GM12874 (cell line): ENCODE results near the gene PDE2A.

ENCODE experiments used
- TF ChIP-seq, protein P1 (sequence below): IDR thresholded peaks from 2 replicates; pipeline ENCODE4 v1.5.1; 2011; ENCODE audit warnings: low read depth, mild to moderate bottlenecking, control low read depth, low read length, moderate library complexity; ENCODE audit not compliant: insufficient read depth

Gene PDE2A

DNA sequence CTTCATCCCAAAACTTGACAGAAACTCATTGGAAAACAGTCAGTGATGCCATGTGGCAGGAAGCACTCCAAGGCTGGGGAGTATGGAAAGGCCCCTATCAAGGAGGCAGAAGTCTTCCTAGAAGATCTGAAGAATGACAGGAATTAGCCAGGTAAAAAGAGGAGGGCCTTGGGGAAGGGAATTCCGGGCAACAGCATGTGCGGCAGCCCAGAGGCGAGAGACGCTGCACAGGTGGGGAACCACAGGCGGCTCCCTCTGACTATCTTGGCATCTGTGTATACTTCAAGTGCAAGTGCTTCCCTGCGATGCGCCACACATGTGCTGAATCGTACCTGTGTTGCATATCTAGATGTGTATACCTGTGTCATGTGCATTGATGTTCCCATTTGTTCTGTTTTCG is 12.7 kb downstream of the PDE2A start:
- TF ChIP-seq, protein P1, sequence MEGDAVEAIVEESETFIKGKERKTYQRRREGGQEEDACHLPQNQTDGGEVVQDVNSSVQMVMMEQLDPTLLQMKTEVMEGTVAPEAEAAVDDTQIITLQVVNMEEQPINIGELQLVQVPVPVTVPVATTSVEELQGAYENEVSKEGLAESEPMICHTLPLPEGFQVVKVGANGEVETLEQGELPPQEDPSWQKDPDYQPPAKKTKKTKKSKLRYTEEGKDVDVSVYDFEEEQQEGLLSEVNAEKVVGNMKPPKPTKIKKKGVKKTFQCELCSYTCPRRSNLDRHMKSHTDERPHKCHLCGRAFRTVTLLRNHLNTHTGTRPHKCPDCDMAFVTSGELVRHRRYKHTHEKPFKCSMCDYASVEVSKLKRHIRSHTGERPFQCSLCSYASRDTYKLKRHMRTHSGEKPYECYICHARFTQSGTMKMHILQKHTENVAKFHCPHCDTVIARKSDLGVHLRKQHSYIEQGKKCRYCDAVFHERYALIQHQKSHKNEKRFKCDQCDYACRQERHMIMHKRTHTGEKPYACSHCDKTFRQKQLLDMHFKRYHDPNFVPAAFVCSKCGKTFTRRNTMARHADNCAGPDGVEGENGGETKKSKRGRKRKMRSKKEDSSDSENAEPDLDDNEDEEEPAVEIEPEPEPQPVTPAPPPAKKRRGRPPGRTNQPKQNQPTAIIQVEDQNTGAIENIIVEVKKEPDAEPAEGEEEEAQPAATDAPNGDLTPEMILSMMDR, result no peak

DNA sequence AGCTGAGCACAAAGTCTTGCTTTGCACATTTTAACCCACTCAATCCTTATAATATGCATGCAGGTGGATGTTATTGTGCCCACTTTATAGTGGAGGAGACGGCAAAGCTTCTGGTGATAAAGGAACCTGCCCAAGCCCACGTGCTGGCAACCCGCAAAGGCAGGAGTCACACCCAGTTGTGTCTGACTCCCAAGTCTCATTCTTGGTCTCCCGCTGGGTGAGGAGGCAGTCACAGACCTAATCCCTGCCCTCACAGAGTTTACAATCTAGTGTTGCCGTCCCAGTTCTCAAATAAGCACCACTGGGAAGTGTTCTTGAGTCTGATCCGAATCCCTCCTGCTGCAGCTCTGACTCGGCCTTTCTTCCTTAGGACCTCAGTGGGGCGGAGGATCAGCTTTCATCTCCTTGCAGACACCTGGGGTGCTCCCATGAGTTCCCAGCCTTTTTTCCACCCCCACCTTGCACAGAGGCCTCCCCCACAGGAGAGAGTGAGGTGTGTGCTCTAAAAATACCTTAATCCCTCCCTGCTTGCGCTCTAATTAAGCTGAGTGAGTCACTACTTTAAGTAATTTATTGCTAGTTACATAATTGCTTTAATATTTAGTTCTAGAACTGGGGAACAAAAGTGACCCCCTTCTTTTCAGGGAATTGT is 15.1 kb downstream of the PDE2A start:
- TF ChIP-seq, protein P1, result no peak

DNA sequence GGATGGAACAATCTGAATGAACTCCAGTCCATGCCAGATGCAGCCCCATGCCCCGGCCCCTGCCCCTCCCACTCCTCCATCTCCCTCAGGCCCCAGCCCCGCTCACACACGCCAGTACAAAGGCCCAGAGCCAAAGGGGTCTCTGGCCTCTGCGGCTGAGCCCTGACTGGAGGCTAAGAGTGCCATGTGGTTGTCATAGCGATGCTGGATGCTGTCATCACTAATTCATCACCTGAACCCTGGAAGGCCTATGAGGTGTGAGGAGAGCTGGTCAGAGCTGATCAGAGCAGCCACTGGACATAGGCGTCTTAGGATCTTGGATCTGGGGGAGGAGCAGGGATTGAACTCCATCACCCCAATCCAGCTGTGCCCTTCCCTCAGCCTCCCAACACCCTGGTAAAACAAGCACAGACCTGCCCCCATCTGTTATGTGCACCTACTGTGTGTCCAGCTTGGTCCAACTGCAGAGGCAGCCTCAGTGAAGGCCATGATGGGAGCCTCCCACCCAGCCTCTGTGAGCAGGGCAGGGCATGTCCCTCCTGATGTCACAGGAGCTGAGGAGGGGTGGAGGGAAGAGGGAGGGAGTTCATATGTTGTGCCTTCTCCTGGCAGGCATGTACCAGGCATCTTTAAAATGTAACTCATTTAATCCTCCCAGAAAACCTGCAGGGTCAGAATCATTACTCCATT is 16.7 kb downstream of the PDE2A start:
- TF ChIP-seq, protein P1, result no peak

DNA sequence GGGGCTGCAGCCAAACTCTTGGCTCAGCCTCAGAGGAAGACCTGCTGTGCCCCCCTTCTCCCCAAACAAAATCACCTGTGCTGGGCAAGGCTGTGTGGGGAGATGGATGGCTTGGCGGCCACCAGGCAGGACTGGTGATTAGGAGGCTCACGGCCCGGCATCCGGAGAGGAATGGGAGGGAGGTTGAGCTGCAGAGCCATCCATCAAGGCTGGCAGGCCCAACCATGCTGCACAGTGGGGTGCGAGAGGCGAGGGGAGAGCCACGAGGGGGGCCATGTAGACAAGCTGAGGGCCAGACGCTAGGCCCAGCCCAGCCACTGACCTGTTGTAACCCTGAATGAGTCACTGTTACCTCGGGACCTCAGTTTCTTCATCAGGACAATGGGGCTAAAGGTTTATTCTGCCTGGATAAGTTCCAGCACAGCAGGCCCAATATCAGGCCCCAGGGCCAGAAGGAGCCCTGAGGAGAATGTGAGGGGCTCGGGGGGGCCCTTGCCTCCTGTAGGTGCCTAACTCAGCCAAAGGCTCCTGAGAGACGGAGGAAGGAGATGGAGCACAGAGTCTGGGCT is 18.2 kb downstream of the PDE2A start:
- TF ChIP-seq, protein P1, result no peak

DNA sequence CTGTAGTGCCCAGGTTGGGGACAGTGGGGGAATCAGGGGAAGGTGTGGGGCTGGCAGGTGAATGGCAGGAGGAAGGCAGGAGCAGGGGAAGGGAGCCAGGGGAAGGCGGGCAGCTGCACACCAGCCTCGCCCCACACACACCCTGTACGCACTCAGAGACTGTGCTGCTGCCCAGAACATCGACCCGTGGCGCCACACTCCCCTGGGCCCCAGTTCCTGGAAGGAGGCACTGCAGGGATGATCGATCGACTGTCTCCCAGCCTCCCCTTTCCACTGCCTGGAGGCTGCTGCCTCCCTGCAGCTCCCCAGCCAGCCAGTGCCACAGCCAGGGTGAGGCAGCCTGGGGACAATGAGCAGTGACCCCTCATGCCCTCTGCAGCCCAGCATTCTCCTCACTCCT is 19.2 kb downstream of the PDE2A start:
- TF ChIP-seq, protein P1, result no peak

DNA sequence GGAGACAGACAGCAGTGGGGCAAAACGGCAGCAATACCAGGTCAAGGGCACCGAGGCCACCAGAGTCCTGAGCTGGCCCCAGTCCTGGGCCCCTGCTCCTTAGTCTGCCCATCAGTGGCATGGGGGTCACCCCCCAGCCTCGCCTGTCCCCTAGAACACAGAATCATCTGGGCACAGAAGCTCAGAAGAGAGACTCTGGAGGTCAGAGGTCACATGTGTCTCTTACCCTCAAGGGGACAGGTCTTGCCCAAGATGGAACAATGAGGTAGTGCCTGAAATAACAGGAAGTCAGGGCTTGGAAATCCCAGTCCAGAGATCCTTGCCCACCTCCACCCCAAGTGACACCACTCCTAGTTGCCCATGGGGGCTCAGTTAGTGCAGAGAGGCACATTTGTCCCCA is 20.6 kb downstream of the PDE2A start:
- TF ChIP-seq, protein P1, result no peak

DNA sequence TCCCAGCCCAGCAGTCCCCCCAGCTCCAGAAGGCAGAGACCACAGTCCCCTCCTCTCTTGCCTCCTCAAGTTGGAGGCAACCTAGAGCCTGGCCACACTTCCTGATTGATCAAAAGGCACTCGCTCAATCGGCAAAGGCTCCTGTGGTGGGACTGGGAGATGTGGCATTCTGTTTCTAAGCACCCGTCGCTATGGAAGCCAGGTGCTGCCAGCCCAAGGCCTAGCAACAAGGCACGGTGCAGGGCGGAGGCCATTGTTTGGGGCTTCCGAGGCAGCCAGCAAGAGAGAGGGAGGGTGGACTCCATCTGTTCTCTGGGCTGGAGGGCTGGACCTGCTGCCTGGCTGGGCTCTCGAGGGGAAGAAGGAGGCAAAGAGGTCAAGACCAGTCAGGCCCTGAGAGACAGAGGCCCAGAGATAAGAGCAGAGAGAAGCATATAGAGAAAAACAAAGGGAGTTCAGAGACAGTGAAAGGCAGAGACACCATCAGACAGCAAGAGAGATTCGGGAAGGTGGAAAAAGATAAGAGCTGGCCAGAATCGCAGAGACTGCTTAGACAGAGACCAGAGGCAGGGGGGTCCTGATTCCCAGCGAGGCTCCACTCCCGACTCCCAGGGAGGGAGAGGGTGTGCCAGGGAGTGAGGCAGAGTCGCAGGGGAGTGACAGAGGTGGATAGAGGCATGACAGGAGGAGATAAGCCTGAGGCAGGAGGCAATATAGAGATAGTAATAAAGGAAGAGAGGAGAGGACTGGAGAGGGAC is 21.2 kb downstream of the PDE2A start:
- TF ChIP-seq, protein P1, result no peak
